Measurements from ENCODE around the gene U2AF1.
"Not testable (repeated sequence)": the region's sequence is repeated elsewhere in the genome, so short reads cannot be mapped to it uniquely, and the experiment has no call there.

U2AF1 gene

GRCh38 chr21:43076023-43076637, 31.2 kb downstream of the U2AF1 start:
- FAIRE-seq: not testable (repeated sequence)

- FAIRE-seq: not testable (repeated sequence)
Measured at GRCh38 chr21:43075170-43076022, 32.0 kb downstream of the U2AF1 start, which contains the start of gene CBS. CBS (minus strand) TSS chr21:43075835; CDS start chr21:43072193, 3,642 bp downstream.

GRCh38 chr21:43074401-43075169, 32.8 kb downstream of the U2AF1 start:
- not testable (repeated sequence) for FAIRE-seq

DNA sequence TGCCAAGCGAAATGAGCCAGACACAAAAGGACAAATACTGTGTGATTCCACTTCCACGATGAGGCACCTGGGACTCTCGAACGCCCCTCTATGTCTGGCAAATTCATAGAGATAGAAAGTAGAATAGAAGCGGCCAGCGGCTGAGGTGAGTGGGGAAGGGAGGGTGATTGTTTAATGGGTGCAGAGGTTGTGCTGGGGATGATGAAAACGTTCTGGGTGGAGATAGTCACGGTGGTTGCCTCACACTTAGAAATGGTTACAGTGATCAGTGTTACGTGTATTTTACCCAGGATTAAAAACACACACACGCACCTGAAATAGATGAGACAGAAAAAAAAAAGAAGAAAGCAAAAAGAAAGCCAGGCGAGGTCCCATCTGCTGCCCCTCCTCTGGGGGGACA, 34.6 kb downstream of the U2AF1 start:
- FAIRE-seq: not testable (repeated sequence)

- FAIRE-seq: not testable (repeated sequence)
Measured at GRCh38 chr21:43069682-43070081, 37.7 kb downstream of the U2AF1 start.

GRCh38 chr21:43068065-43068464, 39.3 kb downstream of the U2AF1 start:
- FAIRE-seq: not testable (repeated sequence)

DNA sequence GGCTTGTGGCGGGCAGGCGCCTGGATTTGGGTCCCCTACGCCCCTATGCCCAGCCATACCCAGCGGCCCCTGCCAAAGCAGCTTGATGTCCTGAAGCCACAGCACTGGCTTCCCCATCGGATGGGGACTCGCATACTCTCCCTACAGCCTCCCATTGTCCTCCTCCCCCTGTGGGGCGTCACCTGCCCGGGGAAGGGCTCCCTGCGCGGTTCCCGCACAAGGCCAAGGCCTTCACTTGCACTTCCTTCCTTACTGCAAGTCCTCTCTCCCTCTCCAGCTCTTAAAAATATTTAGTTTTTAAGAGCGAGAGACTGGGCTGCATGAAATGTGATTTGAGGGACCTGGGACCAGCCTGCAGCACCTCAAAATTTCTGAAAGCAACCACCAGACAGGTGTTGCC, 40.7 kb downstream of the U2AF1 start:
- FAIRE-seq: not testable (repeated sequence)

GRCh38 chr21:43065991-43066390, 41.4 kb downstream of the U2AF1 start:
- FAIRE-seq: not testable (repeated sequence)

DNA sequence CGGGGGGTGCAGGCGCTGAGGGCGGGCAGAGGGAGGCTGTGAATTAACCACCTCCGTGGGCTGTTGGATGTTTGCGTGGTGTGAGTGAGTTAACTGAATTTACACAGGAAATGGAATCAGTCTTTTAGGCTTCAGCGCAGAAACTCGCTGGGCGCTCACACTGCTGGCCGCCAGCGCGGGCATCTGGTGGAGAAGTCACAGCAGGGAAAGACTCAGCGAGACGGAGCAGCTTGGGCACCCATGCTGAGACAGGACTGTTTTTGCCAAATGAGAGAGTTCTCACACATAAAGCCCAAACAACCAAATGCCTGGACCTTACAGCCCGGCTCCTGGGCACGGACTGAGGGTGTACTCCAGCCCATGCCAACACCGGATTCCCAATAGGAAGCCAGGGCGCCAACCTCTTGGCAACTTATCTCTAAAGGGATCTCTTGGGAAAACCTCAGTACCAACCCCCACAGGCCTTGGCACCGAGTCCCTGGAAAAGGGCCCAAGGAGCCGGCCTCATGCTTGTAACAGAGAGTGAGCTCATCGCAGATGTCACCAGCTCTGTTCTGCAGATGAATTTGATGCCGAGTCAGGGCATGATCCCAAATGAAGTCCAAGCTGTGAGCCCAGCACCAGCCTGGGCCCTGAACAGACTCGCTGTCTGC, 43.0 kb downstream of the U2AF1 start:
- not testable (repeated sequence) for FAIRE-seq

DNA sequence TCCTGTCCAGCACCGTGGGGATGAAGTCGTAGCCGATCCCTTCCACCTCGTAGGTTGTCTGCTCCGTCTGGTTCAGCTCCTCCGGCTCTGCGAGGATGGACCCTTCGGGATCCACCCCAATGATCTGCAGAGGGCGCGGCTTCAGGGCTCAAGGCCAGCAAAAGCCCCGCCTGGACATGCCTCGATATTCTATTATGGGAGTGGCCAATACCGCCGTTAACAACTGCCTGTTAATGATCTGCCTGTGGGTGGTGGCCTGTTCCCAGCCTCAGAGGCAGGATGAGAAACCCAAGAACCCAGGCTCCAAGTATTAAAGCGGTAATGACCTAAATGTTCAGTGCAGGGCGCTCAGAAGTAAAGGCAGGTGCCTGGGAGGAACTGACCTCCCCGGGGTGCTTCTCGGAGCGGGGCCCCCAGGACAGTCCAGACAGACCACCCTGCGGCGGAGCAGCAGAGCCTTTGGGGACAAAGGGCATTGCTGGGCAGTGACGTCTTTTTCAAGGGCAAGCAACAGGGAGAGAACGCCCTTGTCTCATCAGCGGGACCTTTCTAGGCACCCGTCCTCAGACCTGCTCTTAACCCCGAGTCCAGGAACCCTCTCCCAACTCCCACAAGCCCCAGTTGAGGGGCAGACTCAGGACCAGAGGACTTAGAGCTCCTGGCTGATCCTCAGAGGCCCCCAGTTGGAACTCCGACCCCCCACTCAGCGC, 44.3 kb downstream of the U2AF1 start:
- not testable (repeated sequence) for FAIRE-seq

DNA sequence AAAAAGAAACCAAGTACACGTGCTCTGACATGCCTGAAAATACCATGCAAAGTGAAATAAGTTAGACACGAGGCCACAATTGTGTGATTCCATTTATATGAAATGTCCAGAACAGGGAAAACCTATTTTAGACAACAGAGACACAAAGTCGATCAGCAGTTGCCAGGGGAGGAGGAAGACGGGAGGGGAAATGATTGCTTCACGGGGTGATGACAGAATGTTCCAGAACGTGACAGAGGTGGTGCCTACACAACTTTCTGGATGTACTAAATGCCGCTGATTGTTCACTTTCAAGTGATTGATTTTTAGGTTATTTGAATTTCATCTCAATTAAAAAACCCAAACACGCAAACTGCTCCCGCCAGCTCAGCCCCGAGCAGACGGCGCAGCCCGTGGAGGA, 54.3 kb downstream of the U2AF1 start:
- FAIRE-seq: not testable (repeated sequence)

DNA sequence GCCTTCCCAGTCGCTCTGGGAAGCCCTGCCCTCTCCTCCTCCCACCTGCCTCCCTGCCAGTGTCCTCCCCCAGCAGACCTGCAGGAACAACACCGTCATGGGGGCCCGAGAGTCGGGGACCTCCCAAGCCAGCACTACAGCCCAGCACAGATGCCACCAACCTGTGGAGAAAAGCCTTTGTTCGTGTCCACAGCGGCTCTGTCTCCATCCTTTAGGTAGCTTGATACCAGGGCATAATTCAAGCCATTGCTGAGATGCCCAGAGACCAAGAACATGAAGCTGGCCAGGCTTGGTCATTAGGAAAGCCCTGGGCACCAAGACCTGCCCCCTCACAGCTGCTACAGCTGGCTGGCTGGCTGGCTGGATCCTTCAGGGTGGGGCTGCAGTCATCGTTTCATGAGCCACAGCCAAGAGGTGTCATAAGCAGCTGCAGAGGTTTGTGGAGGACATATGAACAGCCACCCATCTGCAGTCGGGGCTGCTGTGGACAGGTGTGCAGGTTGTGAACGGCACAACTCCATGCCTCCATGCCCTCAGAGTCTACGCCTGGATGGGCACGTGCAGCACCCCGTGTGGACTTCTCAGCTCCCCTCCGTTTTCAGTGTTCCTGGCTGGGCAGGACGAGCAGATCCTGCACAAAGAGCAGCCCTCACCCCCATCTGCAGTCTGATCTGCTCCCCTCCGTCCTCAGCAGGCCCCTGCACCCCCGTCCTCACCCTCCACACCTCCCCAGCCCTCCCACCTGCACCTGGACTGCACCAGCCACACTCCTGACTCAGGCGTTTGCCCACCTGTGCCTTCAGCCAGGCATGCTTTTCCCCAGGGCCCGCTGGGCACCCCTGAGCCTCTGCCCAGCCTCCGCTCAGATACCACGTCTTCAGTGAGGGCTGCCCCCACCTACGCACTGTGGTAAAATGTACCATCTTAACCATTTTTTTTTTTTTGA, 61.2 kb downstream of the U2AF1 start:
- FAIRE-seq: not testable (repeated sequence)

- FAIRE-seq: not testable (repeated sequence)
Measured at GRCh38 chr21:43045165-43045875, 62.0 kb downstream of the U2AF1 start.

- not testable (repeated sequence) for FAIRE-seq
Measured at GRCh38 chr21:43044547-43044946, 62.8 kb downstream of the U2AF1 start.

DNA sequence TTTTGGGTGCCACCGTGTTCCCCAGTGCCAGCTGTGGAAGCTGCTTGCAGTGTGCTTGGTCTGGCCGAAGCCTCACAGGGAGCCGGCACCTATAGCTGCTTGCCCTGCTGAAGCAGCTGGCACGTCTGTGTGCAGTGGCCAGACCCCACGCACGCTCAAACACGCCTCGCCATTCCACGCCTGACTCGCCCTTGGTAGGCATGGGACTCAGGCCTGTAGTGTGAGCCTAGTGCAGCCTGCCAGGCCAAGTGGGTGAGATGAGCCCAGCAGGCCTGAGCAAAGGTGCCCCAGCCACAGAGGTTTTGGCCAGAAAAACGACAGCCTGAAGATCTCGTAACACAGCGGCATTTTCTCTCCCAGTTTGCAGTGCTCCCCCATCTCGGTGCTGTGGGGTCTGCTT, 64.1 kb downstream of the U2AF1 start:
- not testable (repeated sequence) for FAIRE-seq
